ENCODE data around the gene NME7.

DNA sequence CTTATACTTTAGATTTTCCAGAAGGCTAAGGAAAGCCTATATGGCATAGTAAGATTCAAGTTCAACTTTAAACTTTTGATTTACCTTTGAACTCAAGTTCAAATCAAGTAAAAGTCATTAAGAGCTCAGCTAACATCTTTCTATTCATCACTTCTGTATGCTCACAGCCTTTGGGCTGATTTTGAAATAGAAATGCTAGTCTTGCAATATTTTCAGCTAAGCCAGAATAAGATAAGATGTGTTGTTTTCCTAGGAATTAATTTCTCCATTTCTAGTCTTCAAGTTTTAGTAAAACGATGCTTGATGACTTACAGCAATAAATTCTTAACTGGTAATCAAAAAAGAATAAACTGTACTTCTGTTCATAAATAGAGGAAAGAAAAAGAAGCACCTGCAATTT is 225.5 kb downstream of the NME7 start:
- TF ChIP-seq POLR2A (IDR thresholded peaks at IDR 0.05): no peak
- TF ChIP-seq, protein P1, sequence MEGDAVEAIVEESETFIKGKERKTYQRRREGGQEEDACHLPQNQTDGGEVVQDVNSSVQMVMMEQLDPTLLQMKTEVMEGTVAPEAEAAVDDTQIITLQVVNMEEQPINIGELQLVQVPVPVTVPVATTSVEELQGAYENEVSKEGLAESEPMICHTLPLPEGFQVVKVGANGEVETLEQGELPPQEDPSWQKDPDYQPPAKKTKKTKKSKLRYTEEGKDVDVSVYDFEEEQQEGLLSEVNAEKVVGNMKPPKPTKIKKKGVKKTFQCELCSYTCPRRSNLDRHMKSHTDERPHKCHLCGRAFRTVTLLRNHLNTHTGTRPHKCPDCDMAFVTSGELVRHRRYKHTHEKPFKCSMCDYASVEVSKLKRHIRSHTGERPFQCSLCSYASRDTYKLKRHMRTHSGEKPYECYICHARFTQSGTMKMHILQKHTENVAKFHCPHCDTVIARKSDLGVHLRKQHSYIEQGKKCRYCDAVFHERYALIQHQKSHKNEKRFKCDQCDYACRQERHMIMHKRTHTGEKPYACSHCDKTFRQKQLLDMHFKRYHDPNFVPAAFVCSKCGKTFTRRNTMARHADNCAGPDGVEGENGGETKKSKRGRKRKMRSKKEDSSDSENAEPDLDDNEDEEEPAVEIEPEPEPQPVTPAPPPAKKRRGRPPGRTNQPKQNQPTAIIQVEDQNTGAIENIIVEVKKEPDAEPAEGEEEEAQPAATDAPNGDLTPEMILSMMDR (IDR thresholded peaks at IDR 0.05): no peak
